Activated T-helper 9 cell treated with anti-CD3 and anti-CD28 coated beads, Interleukin-2, amount 50 U/mL, for 16 hours (primary cell): ENCODE measurements around the gene SAP30BP.

ENCODE experiments used
- DNase-seq: peaks from one replicate; pipeline ENCODE4 v3.0.0-alpha.2; 2020; ENCODE audit warnings: low read depth

SAP30BP gene

GRCh38 chr17:75647061-75647460 is 20.1 kb upstream of the SAP30BP start:
- no peak for DNase-seq

GRCh38 chr17:75647921-75648320 is 19.2 kb upstream of the SAP30BP start:
- DNase-seq = no peak

GRCh38 chr17:75649687-75650086 is 17.5 kb upstream of the SAP30BP start:
- no peak for DNase-seq

- DNase-seq = no peak
Measured at GRCh38 chr17:75650874-75651273, 16.3 kb upstream of the SAP30BP start.

GRCh38 chr17:75652341-75652740 is 14.8 kb upstream of the SAP30BP start:
- DNase-seq = no peak

- DNase-seq = no peak
Measured at GRCh38 chr17:75652934-75653549, 14.1 kb upstream of the SAP30BP start.

GRCh38 chr17:75654176-75654575 is 13.0 kb upstream of the SAP30BP start:
- DNase-seq = no peak

GRCh38 chr17:75658237-75658636 is 8.9 kb upstream of the SAP30BP start:
- DNase-seq = no peak

- no peak for DNase-seq
Measured at GRCh38 chr17:75661531-75661930, 5.6 kb upstream of the SAP30BP start.

- DNase-seq = no peak
Measured at GRCh38 chr17:75662511-75662910, 4.6 kb upstream of the SAP30BP start.

GRCh38 chr17:75664099-75664549 is 3.0 kb upstream of the SAP30BP start:
- DNase-seq = no peak

GRCh38 chr17:75665981-75666380 is 1.2 kb upstream of the SAP30BP start:
- DNase-seq = no peak

GRCh38 chr17:75667825-75668224 is 687 bp downstream of the SAP30BP start:
- no peak for DNase-seq

- DNase-seq = no peak
Measured at GRCh38 chr17:75668489-75668888, 1.4 kb downstream of the SAP30BP start.

GRCh38 chr17:75670868-75671267 is 3.7 kb downstream of the SAP30BP start:
- DNase-seq = no peak

- no peak for DNase-seq
Measured at GRCh38 chr17:75672011-75672410, 4.9 kb downstream of the SAP30BP start.

- no peak for DNase-seq
Measured at GRCh38 chr17:75673487-75673886, 6.3 kb downstream of the SAP30BP start.

- no peak for DNase-seq
Measured at GRCh38 chr17:75676461-75676860, 9.3 kb downstream of the SAP30BP start.

GRCh38 chr17:75679706-75680211 is 12.6 kb downstream of the SAP30BP start:
- no peak for DNase-seq

GRCh38 chr17:75680431-75680830 is 13.3 kb downstream of the SAP30BP start:
- DNase-seq = no peak

GRCh38 chr17:75681289-75681688 is 14.2 kb downstream of the SAP30BP start:
- DNase-seq = no peak

GRCh38 chr17:75683583-75683982 is 16.4 kb downstream of the SAP30BP start:
- DNase-seq = no peak

- DNase-seq = no peak
Measured at GRCh38 chr17:75684249-75684648, 17.1 kb downstream of the SAP30BP start.

GRCh38 chr17:75684924-75685323 is 17.8 kb downstream of the SAP30BP start:
- DNase-seq = no peak
